Loucy (cell line): ENCODE measurements around the gene ATP9A.

Source experiments
- EZH2phosphoT487 ChIP-seq: fragments of 200-600 bp; IDR thresholded peaks from 2 replicates; pipeline ENCODE4 v1.6.1; 2018; ENCODE audit warnings: antibody characterized with exemption, mild to moderate bottlenecking, moderate library complexity, borderline replicate concordance
- TF ChIP-seq, protein P1 (sequence below): fragments of 200-600 bp; sonication (generic); conservative IDR thresholded peaks from 2 replicates; pipeline ENCODE4 v1.5.1; 2014; ENCODE audit warnings: mild to moderate bottlenecking, antibody characterized with exemption, low read length

DNA sequence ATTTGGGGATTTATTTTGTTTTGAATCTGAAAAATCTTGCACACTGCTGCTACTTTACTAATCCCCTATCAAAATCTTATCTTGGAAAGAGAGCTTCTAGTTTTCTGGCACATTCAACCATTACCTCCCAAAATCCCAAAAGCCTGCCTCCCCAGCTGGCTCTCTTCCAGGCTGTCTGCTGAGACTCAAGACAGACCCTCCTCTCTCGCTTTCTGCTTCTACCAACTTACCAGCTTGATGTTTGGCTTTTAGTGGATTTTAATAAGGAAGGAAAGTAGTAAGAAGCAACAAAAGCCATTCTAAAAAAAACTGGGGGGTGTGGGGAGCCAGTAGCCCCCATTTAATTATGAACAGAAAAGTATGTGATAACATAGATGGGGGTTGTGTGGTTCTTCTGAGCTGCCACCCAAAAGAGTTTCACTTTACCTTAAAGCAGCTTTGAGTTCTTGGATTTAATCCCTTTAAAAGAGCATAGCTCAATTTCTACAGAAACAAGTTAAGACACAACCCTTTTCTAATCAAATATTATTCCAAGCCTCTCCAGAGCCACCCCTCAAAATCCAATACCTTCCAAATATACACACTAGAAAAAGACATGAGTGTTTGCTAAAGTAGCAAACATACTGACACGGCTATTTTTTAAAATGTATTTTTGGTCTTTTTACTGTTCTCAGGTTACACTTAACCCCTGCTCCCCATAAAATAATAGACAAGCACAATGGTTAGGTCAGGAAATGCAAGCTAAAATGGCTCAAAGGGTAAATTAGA, 71.7 kb downstream of the ATP9A start:
- TF ChIP-seq, protein P1, sequence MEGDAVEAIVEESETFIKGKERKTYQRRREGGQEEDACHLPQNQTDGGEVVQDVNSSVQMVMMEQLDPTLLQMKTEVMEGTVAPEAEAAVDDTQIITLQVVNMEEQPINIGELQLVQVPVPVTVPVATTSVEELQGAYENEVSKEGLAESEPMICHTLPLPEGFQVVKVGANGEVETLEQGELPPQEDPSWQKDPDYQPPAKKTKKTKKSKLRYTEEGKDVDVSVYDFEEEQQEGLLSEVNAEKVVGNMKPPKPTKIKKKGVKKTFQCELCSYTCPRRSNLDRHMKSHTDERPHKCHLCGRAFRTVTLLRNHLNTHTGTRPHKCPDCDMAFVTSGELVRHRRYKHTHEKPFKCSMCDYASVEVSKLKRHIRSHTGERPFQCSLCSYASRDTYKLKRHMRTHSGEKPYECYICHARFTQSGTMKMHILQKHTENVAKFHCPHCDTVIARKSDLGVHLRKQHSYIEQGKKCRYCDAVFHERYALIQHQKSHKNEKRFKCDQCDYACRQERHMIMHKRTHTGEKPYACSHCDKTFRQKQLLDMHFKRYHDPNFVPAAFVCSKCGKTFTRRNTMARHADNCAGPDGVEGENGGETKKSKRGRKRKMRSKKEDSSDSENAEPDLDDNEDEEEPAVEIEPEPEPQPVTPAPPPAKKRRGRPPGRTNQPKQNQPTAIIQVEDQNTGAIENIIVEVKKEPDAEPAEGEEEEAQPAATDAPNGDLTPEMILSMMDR, result no peak
- no peak for TF ChIP-seq EZH2phosphoT487
